WTC11 (cell line): ENCODE results near the gene ENG. TPM values are rescaled to one million over a fixed set of nuclear protein-coding genes. Genes with fewer than 3 reads are reported as not detected.

Experiments
- ATAC-seq: fragments of 200-7000 bp; cut with Tn5 transposase; 2 replicates; pipeline ENCODE4 v1.10.0; 2021; ENCODE audit warnings: mild to moderate bottlenecking, moderate library complexity
- CTCF ChIA-PET: fragments of 300-600 bp; sonication (Branson Sonifier 250); formaldehyde crosslinking; loops from one replicate; lab custom pipeline; 2021; ENCODE audit warnings: antibody characterized with exemption; lab: Charles Lee
- POLR2A ChIA-PET: fragments of 350-600 bp; sonication (Branson Sonifier 250); formaldehyde crosslinking; loops from one replicate; lab custom pipeline; 2021; ENCODE audit warnings: antibody characterized with exemption; lab: Charles Lee
- DNase-seq: peaks from one replicate; pipeline ENCODE4 v3.0.0; 2021; ENCODE audit warnings: low spot score
- H3K27ac Mint-ChIP-seq: 2 replicates; pipeline ENCODE4 v1.8.0; 2021; ENCODE audit warnings: mixed read lengths
- H3K27me3 Mint-ChIP-seq: 2 replicates; pipeline ENCODE4 v1.8.0; 2021; ENCODE audit warnings: low read depth, mild to moderate bottlenecking, moderate library complexity, mixed read lengths
- H3K36me3 Mint-ChIP-seq: 2 replicates; pipeline ENCODE4 v1.8.0; 2021; ENCODE audit warnings: mixed read lengths
- H3K4me1 Mint-ChIP-seq: 2 replicates; pipeline ENCODE4 v1.8.0; 2022; ENCODE audit warnings: mixed read lengths
- H3K4me3 Mint-ChIP-seq: 2 replicates; pipeline ENCODE4 v1.8.0; 2021; ENCODE audit warnings: mild to moderate bottlenecking, moderate library complexity, mixed read lengths
- H3K9me3 Mint-ChIP-seq: 2 replicates; pipeline ENCODE4 v1.8.0; 2021; ENCODE audit warnings: mixed read lengths
- EMX1 ChIP-seq: fragments of 250-450 bp; sonication (Bioruptor Pico); IDR thresholded peaks from 2 replicates; pipeline ENCODE4 v1.8.0; 2021; ENCODE audit warnings: mild to moderate bottlenecking
- FOXJ3 ChIP-seq: sonication (generic); formaldehyde crosslinking; IDR thresholded peaks from 2 replicates; pipeline ENCODE4 v1.9.0; 2021; ENCODE audit warnings: missing genetic modification reagents, mild to moderate bottlenecking, borderline replicate concordance
- FOXK1 ChIP-seq: sonication (generic); formaldehyde crosslinking; IDR thresholded peaks from 2 replicates; pipeline ENCODE4 v1.8.0; 2022; ENCODE audit warnings: mild to moderate bottlenecking, moderate library complexity, missing genetic modification reagents
- JAZF1 ChIP-seq: fragments of 250-450 bp; sonication (Bioruptor Pico); IDR thresholded peaks from 2 replicates; pipeline ENCODE4 v1.9.0; 2021; ENCODE audit warnings: moderate library complexity, mild to moderate bottlenecking, inconsistent platforms
- JUN ChIP-seq: sonication (generic); formaldehyde crosslinking; IDR thresholded peaks from 2 replicates; pipeline ENCODE4 v1.8.0; 2023; ENCODE audit warnings: mild to moderate bottlenecking, missing genetic modification reagents
- TCF7 ChIP-seq: sonication (generic); formaldehyde crosslinking; IDR thresholded peaks from 2 replicates; pipeline ENCODE4 v1.8.0; 2022; ENCODE audit warnings: mild to moderate bottlenecking, low read depth, missing genetic modification reagents, moderate library complexity
- TEAD4 ChIP-seq: sonication (generic); formaldehyde crosslinking; IDR thresholded peaks from 2 replicates; pipeline ENCODE4 v1.8.0; 2022; ENCODE audit warnings: mild to moderate bottlenecking, missing genetic modification reagents
- total RNA-seq: library from RNA; stranded (reverse); gene quantifications from 3 replicates; pipeline ENCODE4 v1.2.3, GENCODE V29; 2021
- TF ChIP-seq, protein P1 (sequence below): fragments of 250-450 bp; sonication (Bioruptor Pico); IDR thresholded peaks from 2 replicates; pipeline ENCODE4 v1.9.0; 2021; ENCODE audit warnings: mild to moderate bottlenecking
- TF ChIP-seq, protein P2 (sequence below): fragments of 250-450 bp; sonication (Bioruptor Pico); IDR thresholded peaks from 2 replicates; pipeline ENCODE4 v1.9.0; 2021; ENCODE audit warnings: moderate library complexity, mild to moderate bottlenecking, inconsistent platforms, borderline replicate concordance
- TF ChIP-seq, protein P3 (sequence below): fragments of 250-450 bp; sonication (Bioruptor Pico); IDR thresholded peaks from 2 replicates; pipeline ENCODE4 v2.1.2; 2022; ENCODE audit warnings: mild to moderate bottlenecking, moderate library complexity
- TF ChIP-seq, protein P4 (sequence below): sonication (generic); formaldehyde crosslinking; IDR thresholded peaks from 2 replicates; pipeline ENCODE4 v1.8.0; 2022; ENCODE audit warnings: mild to moderate bottlenecking, missing genetic modification reagents

Gene ENG
- total RNA-seq, 1 experiment from 2014 or later = 4.4 TPM

DNA sequence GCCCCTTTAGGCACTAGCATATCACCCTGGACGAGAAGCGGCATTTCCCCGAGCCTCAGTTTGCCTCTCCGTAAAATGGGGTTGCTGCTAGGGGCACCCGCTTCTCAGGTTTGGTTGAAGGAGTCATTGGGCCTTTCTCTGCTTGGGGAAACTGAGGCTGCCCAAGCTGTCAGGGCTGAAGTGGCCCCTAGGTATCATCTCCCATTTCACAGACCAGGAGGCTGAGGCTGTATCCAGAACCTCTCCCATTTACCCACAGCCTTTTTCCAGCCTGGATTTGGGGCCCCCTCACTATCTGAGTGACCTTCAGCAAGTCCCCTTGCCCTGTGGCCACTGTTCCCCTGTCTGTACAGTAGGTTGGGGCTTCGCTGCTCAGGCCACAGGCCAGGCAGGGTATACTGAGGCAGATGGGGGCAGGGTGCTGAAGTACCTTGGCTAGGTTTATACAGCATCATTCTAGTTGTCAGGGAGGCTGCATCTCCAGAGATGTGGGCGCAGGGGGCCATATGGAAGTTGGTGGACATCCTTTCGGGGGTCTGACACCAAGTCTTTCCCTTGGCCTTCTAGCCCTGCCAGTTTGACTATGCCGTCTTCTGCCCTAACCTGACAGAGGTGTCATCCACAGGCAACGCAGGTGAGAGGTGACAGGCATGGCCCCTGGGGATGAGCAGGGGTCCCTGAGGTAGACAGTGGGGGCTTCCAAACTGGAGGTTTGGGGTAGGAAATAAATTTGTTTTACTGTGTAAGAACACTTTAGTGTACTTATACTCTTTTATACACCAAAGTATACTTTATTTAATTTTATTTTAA, 43.9 kb downstream of the ENG start (continued):
- TF ChIP-seq, protein P1, sequence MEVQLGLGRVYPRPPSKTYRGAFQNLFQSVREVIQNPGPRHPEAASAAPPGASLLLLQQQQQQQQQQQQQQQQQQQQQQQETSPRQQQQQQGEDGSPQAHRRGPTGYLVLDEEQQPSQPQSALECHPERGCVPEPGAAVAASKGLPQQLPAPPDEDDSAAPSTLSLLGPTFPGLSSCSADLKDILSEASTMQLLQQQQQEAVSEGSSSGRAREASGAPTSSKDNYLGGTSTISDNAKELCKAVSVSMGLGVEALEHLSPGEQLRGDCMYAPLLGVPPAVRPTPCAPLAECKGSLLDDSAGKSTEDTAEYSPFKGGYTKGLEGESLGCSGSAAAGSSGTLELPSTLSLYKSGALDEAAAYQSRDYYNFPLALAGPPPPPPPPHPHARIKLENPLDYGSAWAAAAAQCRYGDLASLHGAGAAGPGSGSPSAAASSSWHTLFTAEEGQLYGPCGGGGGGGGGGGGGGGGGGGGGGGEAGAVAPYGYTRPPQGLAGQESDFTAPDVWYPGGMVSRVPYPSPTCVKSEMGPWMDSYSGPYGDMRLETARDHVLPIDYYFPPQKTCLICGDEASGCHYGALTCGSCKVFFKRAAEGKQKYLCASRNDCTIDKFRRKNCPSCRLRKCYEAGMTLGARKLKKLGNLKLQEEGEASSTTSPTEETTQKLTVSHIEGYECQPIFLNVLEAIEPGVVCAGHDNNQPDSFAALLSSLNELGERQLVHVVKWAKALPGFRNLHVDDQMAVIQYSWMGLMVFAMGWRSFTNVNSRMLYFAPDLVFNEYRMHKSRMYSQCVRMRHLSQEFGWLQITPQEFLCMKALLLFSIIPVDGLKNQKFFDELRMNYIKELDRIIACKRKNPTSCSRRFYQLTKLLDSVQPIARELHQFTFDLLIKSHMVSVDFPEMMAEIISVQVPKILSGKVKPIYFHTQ (CRISPR knock-in tag) = no peak
- TF ChIP-seq FOXJ3 (CRISPR knock-in tag) = no peak
- no peak for TF ChIP-seq TCF7
- TF ChIP-seq EMX1 = no peak
- TF ChIP-seq, protein P2, sequence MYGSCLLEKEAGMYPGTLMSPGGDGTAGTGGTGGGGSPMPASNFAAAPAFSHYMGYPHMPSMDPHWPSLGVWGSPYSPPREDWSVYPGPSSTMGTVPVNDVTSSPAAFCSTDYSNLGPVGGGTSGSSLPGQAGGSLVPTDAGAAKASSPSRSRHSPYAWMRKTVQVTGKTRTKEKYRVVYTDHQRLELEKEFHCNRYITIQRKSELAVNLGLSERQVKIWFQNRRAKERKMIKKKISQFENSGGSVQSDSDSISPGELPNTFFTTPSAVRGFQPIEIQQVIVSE (CRISPR knock-in tag) = no peak
- TF ChIP-seq, all 79 proteins: peak for 0

DNA sequence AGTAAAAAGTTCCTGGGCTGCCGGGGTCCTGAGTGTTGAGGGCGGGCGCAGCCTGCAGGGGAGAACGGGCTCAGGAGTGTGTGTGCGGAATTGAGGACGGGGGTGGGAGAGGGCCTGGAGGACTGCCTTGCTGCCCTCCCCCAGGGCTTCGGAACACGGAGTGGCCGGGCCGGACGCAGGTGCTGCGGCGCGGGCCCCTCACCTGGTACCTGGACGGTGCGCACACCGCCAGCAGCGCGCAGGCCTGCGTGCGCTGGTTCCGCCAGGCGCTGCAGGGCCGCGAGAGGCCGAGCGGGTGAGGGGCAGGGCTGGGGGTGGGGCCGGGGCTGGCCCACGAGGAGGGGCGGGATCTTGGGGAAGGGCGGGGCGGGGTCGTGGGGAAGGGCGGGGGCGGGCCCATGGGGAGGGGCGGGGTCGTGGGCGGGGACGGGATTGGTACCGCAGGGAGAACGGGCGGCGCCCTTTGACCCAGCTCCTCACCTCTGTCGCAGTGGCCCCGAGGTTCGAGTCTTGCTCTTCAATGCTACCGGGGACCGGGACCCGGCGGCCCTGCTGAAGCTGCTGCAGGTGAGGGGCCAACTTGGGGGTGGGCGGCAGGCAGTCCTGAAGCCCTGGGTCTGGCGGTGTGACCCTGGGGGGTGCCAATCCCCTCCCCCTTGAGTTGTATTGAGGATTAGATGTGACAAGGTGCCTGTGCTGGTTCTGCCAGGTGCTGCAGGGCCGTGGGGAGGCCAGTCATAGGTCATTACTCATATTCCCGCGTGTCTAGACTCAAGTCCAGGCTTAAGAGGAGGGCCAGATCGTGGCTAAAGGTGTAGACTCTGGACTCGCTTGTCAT, 44.7 kb downstream of the ENG start:
- ChIA-PET POLR2A (interaction anchor here (0.7 to 1.0 kb wide), 2 partner anchors 15 to 88 kb away, joined by 3 read pairs; no protein-coding TSS in a partner anchor), CTCF (interaction anchor here (0.6 to 2.0 kb wide), 12 partner anchors 15 to 308 kb away, joined by 3 to 16 read pairs (median 4); partner anchors contain the start of genes ENG and TOR2A)
- Mint-ChIP-seq H3K9me3 (no peaks in the 10 kb centered on the region), H3K27me3 (no peaks in the 10 kb centered on the region), H3K27ac (no peak overlapping the region), H3K36me3 (peaks cover 29% of the 10 kb centered on the region), H3K4me3 (peak overlapping the region; percentile 45), H3K4me1 (no peaks in the 10 kb centered on the region)
- DNase-seq (peak; percentile 69), ATAC-seq (peak; percentile 93)
- TF ChIP-seq JAZF1 (CRISPR knock-in tag) (no peak), FOXK1 (CRISPR knock-in tag) (0 out of 2 replicates have a peak, but pooled peaks have one; percentile 29)

DNA sequence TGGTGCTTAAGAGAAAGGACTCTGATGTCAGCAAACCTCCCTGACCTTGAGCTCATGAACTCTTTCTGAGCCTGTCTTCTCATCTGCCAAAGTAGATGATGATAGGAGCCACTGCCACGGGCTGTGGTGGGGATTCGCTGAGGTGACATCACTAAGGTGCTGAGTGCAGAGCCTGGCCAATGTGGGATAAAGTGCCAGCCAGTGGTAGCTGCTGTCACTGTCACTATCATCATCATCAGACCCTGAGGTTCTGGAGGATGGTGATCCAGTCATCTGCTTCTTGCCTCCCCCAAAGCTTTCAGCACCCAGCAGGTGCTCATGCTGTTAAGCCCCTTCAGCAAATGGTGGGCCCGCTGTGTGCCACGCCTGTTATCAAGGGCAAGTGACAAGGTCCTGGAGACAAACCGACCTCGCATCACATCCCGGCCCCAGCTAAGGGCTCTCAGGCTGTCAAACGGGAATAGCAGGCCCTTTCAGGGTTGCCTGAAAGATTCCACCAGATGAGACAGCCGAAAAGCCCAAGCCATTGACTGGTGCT, 45.4 kb downstream of the ENG start:
- H3K36me3 Mint-ChIP-seq = peaks cover 29% of the 10 kb centered on the region
- H3K4me3 Mint-ChIP-seq = peak overlapping the region; percentile 45
- no peaks in the 10 kb centered on the region for H3K9me3 Mint-ChIP-seq
- ChIA-PET POLR2A (interaction anchor here (0.7 to 1.0 kb wide), 2 partner anchors 16 to 88 kb away, joined by 3 read pairs; no protein-coding TSS in a partner anchor), CTCF (interaction anchor here (0.6 to 2.0 kb wide), 10 partner anchors 16 to 289 kb away, joined by 3 to 16 read pairs (median 4); partner anchors contain the start of genes ENG and TOR2A)
- TF ChIP-seq, protein P3, sequence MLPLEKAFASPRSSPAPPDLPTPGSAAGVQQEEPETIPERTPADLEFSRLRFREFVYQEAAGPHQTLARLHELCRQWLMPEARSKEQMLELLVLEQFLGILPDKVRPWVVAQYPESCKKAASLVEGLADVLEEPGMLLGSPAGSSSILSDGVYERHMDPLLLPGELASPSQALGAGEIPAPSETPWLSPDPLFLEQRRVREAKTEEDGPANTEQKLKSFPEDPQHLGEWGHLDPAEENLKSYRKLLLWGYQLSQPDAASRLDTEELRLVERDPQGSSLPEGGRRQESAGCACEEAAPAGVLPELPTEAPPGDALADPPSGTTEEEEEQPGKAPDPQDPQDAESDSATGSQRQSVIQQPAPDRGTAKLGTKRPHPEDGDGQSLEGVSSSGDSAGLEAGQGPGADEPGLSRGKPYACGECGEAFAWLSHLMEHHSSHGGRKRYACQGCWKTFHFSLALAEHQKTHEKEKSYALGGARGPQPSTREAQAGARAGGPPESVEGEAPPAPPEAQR (CRISPR knock-in tag) = no peak
- TF ChIP-seq JUN (CRISPR knock-in tag) (no peak), TEAD4 (CRISPR knock-in tag) (no peak)
- TF ChIP-seq, protein P4, sequence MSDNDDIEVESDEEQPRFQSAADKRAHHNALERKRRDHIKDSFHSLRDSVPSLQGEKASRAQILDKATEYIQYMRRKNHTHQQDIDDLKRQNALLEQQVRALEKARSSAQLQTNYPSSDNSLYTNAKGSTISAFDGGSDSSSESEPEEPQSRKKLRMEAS (CRISPR knock-in tag) = no peak
- H3K27me3 Mint-ChIP-seq = no peaks in the 10 kb centered on the region
- no peak for DNase-seq
- no peak for ATAC-seq
- no peaks in the 10 kb centered on the region for H3K4me1 Mint-ChIP-seq
- H3K27ac Mint-ChIP-seq = no peak overlapping the region
